Caco-2 (cell line): ENCODE results near the gene SMOC2. TPM values are rescaled to one million over a fixed set of nuclear protein-coding genes. Genes with fewer than 3 reads are reported as not detected.

Source experiments
- BruUV-seq: library from RNA; stranded (reverse); fragments of 400-500 nt; replicated peaks from 2 replicates; lab custom pipeline; 2021; lab: Mats Ljungman, UMichigan
- CTCF ChIA-PET: fragments of 300-600 bp; sonication (Branson Sonifier 250); formaldehyde crosslinking; loops from one replicate; lab custom pipeline; 2022; ENCODE audit warnings: antibody characterized with exemption; lab: Charles Lee
- POLR2A ChIA-PET: fragments of 300-600 bp; sonication (Branson Sonifier 250); formaldehyde crosslinking; loops from one replicate; lab custom pipeline; 2022; ENCODE audit warnings: antibody characterized with exemption; lab: Charles Lee
- DNase-seq, 2 experiments: peaks; one replicate each; pipeline versions ENCODE4 v3.0.0 to v3.0.0-alpha.2; 2020 to 2022
- H3K27me3 ChIP-seq: replicated peaks from 2 replicates; pipeline ENCODE4 v1.6.0; 2011; ENCODE audit warnings: low read length; ENCODE audit not compliant: control insufficient read depth, insufficient read depth
- H3K36me3 ChIP-seq: 2 replicates; pipeline ENCODE4 v1.5.1; 2011; ENCODE audit warnings: low read length; ENCODE audit not compliant: control insufficient read depth, insufficient read depth
- H3K4me1 ChIP-seq: fragments of 250-450 bp; sonication (Bioruptor Pico); 2 replicates; pipeline ENCODE4 v1.5.1; 2020; ENCODE audit warnings: mild to moderate bottlenecking
- H3K4me3 ChIP-seq: 2 replicates; pipeline ENCODE4 v1.5.1; 2011; ENCODE audit warnings: low read depth, mild to moderate bottlenecking, control low read depth, low read length
- H3K9me3 ChIP-seq: fragments of 250-450 bp; sonication (Bioruptor Pico); 2 replicates; pipeline ENCODE4 v1.5.1; 2020; ENCODE audit warnings: mild to moderate bottlenecking, moderate library complexity
- H3K27ac Mint-ChIP-seq: one replicate; pipeline ENCODE4 v1.8.0; 2022; ENCODE audit warnings: mixed read lengths; ENCODE audit not compliant: unreplicated experiment
- H3K27me3 Mint-ChIP-seq: one replicate; pipeline ENCODE4 v1.8.0; 2022; ENCODE audit warnings: mixed read lengths; ENCODE audit not compliant: insufficient read depth, unreplicated experiment
- H3K36me3 Mint-ChIP-seq: one replicate; pipeline ENCODE4 v1.8.0; 2022; ENCODE audit warnings: mild to moderate bottlenecking, mixed read lengths; ENCODE audit not compliant: insufficient read depth, unreplicated experiment
- H3K4me1 Mint-ChIP-seq: one replicate; pipeline ENCODE4 v1.8.0; 2022; ENCODE audit warnings: low read depth, mixed read lengths; ENCODE audit not compliant: unreplicated experiment
- H3K4me3 Mint-ChIP-seq: one replicate; pipeline ENCODE4 v1.8.0; 2022; ENCODE audit warnings: mild to moderate bottlenecking, moderate library complexity, mixed read lengths; ENCODE audit not compliant: unreplicated experiment
- H3K9me3 Mint-ChIP-seq: one replicate; pipeline ENCODE4 v1.8.0; 2022; ENCODE audit warnings: mixed read lengths; ENCODE audit not compliant: unreplicated experiment
- intact Hi-C: fragments of 100-400 bp; cut with micrococcal nuclease; formaldehyde crosslinking; loops from one replicate; pipeline ENCODE4 v1.10.0; 2022; ENCODE audit not compliant: unreplicated experiment
- total RNA-seq: library from RNA; stranded (reverse); gene quantifications from 2 replicates; pipeline ENCODE4 v1.2.3, GENCODE V29; 2022
- TF ChIP-seq, protein P1 (sequence below), 2 experiments: fragments of 200-600 bp in 1 of 2; IDR thresholded peaks; 1 replicate in 1 of 2; 2 replicates in 1 of 2; pipeline versions ENCODE4 v1.5.1 to v1.8.0; 2011 to 2022; ENCODE audit warnings: antibody characterized with exemption in 1 of 2, control low read depth in 1 of 2, inconsistent platforms in 1 of 2, low read depth in 1 of 2, low read length in 1 of 2, mild to moderate bottlenecking in 1 of 2, moderate library complexity in 1 of 2; ENCODE audit not compliant: insufficient read depth in 1 of 2, severe bottlenecking in 1 of 2, unreplicated experiment in 1 of 2

The SMOC2 gene
- total RNA-seq, 1 experiment from 2014 or later, result 2.8 TPM

DNA sequence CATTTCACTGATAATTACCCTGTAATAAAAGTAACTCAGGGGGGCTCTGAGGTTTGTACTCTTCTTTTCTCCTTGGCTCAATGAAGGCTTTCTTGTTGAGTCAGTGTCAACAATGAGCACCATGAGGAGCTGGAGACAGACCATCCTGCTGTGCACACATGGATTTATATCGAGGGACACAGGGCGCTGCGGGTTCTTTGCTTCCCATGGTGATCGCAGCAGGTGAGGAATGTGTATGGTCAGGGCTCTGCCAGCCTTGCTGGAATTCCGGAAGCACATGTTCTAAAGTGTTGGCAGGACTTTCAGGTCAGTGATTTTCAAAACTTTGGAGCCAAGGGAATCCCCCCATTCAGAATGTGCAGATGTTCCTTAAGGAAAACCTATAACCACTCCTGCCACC is 27.1 kb downstream of the SMOC2 start:
- Histone ChIP-seq H3K27me3 (no peaks in the 10 kb centered on the region), H3K36me3 (no peaks in the 10 kb centered on the region), H3K9me3 (no peaks in the 10 kb centered on the region; the same call in 1 of the 2 replicates), H3K4me1 (no peaks in the 10 kb centered on the region), H3K4me3 (no peak overlapping the region)
- DNase-seq, result no peak
- peaks cover 6% of the 10 kb centered on the region for H3K27me3 Mint-ChIP-seq
- H3K4me3 Mint-ChIP-seq, result no peak overlapping the region
- ChIA-PET POLR2A (no interaction called here), CTCF (no interaction called here)
- peaks cover 6% of the 10 kb centered on the region for H3K36me3 Mint-ChIP-seq
- intact Hi-C loops, result no loop called here
- no peaks in the 10 kb centered on the region for H3K9me3 Mint-ChIP-seq
- TF ChIP-seq, protein P1, sequence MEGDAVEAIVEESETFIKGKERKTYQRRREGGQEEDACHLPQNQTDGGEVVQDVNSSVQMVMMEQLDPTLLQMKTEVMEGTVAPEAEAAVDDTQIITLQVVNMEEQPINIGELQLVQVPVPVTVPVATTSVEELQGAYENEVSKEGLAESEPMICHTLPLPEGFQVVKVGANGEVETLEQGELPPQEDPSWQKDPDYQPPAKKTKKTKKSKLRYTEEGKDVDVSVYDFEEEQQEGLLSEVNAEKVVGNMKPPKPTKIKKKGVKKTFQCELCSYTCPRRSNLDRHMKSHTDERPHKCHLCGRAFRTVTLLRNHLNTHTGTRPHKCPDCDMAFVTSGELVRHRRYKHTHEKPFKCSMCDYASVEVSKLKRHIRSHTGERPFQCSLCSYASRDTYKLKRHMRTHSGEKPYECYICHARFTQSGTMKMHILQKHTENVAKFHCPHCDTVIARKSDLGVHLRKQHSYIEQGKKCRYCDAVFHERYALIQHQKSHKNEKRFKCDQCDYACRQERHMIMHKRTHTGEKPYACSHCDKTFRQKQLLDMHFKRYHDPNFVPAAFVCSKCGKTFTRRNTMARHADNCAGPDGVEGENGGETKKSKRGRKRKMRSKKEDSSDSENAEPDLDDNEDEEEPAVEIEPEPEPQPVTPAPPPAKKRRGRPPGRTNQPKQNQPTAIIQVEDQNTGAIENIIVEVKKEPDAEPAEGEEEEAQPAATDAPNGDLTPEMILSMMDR (IDR thresholded peaks at IDR 0.05; ENCODE audit: insufficient read depth in 1 of 2, low read depth in 1 of 2, low read length in 1 of 2, severe bottlenecking in 1 of 2, unreplicated experiment in 1 of 2), result no peak
- no peak overlapping the region for H3K27ac Mint-ChIP-seq
- no peaks in the 10 kb centered on the region for H3K4me1 Mint-ChIP-seq
- no TSS peak for BruUV-seq

DNA sequence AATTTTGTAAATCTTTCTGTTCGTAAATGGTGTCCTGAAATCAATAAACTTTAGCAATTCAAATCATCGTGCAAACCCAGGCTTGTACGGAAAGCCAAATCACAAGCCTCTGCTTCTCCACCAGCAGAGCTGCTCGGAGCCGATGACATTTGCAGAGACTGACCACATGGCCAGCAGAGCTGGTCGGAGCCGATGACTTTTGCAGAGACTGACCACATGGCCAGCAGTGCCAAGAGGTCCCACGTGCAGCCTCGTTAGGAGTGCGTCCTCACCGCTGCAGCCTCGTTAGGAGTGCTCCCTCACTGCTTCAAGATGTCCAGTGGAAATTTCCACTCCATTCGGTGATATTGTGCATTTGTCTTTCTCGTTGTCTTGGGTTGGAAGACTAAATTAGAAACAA is 28.5 kb downstream of the SMOC2 start:
- CTCF ChIA-PET, result no interaction called here
- Mint-ChIP-seq H3K4me1 (no peaks in the 10 kb centered on the region), H3K4me3 (no peak overlapping the region), H3K27ac (no peak overlapping the region), H3K27me3 (peaks cover 6% of the 10 kb centered on the region), H3K9me3 (no peaks in the 10 kb centered on the region), H3K36me3 (no peaks in the 10 kb centered on the region)
- intact Hi-C loops, result no loop called here
- POLR2A ChIA-PET, result no interaction called here
- Histone ChIP-seq H3K4me1 (no peaks in the 10 kb centered on the region), H3K9me3 (no peaks in the 10 kb centered on the region; the same call in 1 of the 2 replicates), H3K36me3 (no peaks in the 10 kb centered on the region), H3K27me3 (no peaks in the 10 kb centered on the region), H3K4me3 (no peak overlapping the region)
- DNase-seq, result no peak
- BruUV-seq, result no TSS peak
- TF ChIP-seq, protein P1 (IDR thresholded peaks at IDR 0.05; ENCODE audit: insufficient read depth in 1 of 2, low read depth in 1 of 2, low read length in 1 of 2, severe bottlenecking in 1 of 2, unreplicated experiment in 1 of 2), result no peak

DNA sequence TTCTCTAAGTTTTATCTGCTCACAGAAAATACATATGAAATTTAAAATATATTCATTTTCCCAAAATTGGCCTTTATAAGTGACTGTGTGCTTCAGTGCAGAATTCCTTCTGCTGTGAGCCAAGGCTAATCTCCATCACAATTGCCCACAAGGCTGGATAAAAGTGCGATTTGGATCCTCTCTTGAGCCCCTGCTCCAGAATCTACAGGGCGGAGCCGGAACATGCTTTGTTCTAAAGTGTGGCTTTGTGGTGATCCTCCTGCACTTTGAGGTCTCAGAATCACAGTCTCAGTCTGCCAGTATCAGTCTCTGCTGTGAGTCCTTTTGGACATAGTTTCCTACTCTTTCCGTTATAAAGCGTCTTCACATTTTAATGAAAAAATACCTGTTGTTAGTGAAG is 28.9 kb downstream of the SMOC2 start:
- no peaks in the 10 kb centered on the region for H3K4me1 ChIP-seq
- H3K36me3 Mint-ChIP-seq, result no peaks in the 10 kb centered on the region
- BruUV-seq, result no TSS peak
- no peaks in the 10 kb centered on the region for H3K36me3 ChIP-seq
- no peak overlapping the region for H3K4me3 Mint-ChIP-seq
- TF ChIP-seq, protein P1 (IDR thresholded peaks at IDR 0.05; ENCODE audit: insufficient read depth in 1 of 2, low read depth in 1 of 2, low read length in 1 of 2, severe bottlenecking in 1 of 2, unreplicated experiment in 1 of 2), result no peak
- H3K27ac Mint-ChIP-seq, result no peak overlapping the region
- ChIA-PET POLR2A (no interaction called here), CTCF (no interaction called here)
- no peaks in the 10 kb centered on the region for H3K27me3 ChIP-seq
- no peak overlapping the region for H3K4me3 ChIP-seq
- H3K9me3 ChIP-seq, result no peaks in the 10 kb centered on the region; the same call in 1 of the 2 replicates
- no peaks in the 10 kb centered on the region for H3K9me3 Mint-ChIP-seq
- H3K4me1 Mint-ChIP-seq, result no peaks in the 10 kb centered on the region
- peaks cover 6% of the 10 kb centered on the region for H3K27me3 Mint-ChIP-seq
- intact Hi-C loops, result no loop called here
- DNase-seq, result no peak
